GM23338 (cell line): ENCODE results near the gene SCRT2. TPM values are rescaled to one million over a fixed set of nuclear protein-coding genes. Genes with fewer than 3 reads are reported as not detected.

ENCODE experiments used
- ATAC-seq: fragments of 200-7000 bp; cut with Tn5 transposase; 3 replicates; pipeline ENCODE4 v1.9.1; 2020
- DNase-seq: peaks from one replicate; pipeline ENCODE4 v3.0.0-alpha.2; 2015; ENCODE audit warnings: low spot score
- H2AFZ ChIP-seq: fragments of 200-600 bp; sonication (generic); 2 replicates; pipeline ENCODE4 v1.8.0; 2016; ENCODE audit warnings: antibody characterized with exemption, mild to moderate bottlenecking, moderate library complexity
- H3F3A ChIP-seq: fragments of 200-600 bp; sonication (generic); replicated peaks from 2 replicates; pipeline ENCODE4 v1.8.0; 2017; ENCODE audit warnings: antibody characterized with exemption, mixed run types, low read depth
- H3K27ac ChIP-seq: fragments of 200-600 bp; sonication (generic); 2 replicates; pipeline ENCODE4 v1.6.1; 2016; ENCODE audit warnings: low read depth
- H3K27me3 ChIP-seq: fragments of 200-600 bp; sonication (generic); 2 replicates; pipeline ENCODE4 v1.8.0; 2016; ENCODE audit warnings: mild to moderate bottlenecking, mixed run types, moderate library complexity; ENCODE audit not compliant: insufficient read depth
- H3K36me3 ChIP-seq: fragments of 200-600 bp; sonication (generic); 2 replicates; pipeline ENCODE4 v1.8.0; 2016; ENCODE audit warnings: mild to moderate bottlenecking; ENCODE audit not compliant: insufficient read depth
- H3K4me1 ChIP-seq: fragments of 200-600 bp; sonication (generic); 2 replicates; pipeline ENCODE4 v1.8.0; 2016; ENCODE audit warnings: mild to moderate bottlenecking, moderate library complexity; ENCODE audit not compliant: insufficient read depth
- H3K4me2 ChIP-seq: fragments of 200-600 bp; sonication (generic); 2 replicates; pipeline ENCODE4 v1.7.1; 2017; ENCODE audit warnings: mixed run types
- H3K4me3 ChIP-seq: fragments of 200-600 bp; sonication (generic); 2 replicates; pipeline ENCODE4 v1.6.1; 2016; ENCODE audit warnings: mixed run types
- H3K79me2 ChIP-seq: fragments of 200-600 bp; sonication (generic); replicated peaks from 2 replicates; pipeline ENCODE4 v1.8.0; 2017; ENCODE audit warnings: mild to moderate bottlenecking; ENCODE audit not compliant: insufficient read depth
- H3K9me2 ChIP-seq: fragments of 200-600 bp; sonication (generic); 2 replicates; pipeline ENCODE4 v1.8.0; 2017; ENCODE audit not compliant: insufficient read depth
- H4K20me1 ChIP-seq: fragments of 200-600 bp; sonication (generic); replicated peaks from 2 replicates; pipeline ENCODE4 v1.8.0; 2017; ENCODE audit warnings: mild to moderate bottlenecking; ENCODE audit not compliant: insufficient read depth
- H3K27ac Mint-ChIP-seq: 2 replicates; pipeline ENCODE4 v1.8.0; 2020; ENCODE audit warnings: inconsistent platforms, mild to moderate bottlenecking, moderate library complexity, mixed read lengths
- H3K27me3 Mint-ChIP-seq: 3 replicates; pipeline ENCODE4 v1.8.0; 2022; ENCODE audit warnings: low read depth, mild to moderate bottlenecking, moderate library complexity, mixed read lengths, inconsistent platforms; ENCODE audit not compliant: insufficient read depth, poor library complexity
- H3K36me3 Mint-ChIP-seq: 3 replicates; pipeline ENCODE4 v1.8.0; 2021; ENCODE audit warnings: low read depth, mild to moderate bottlenecking, inconsistent platforms, moderate library complexity, mixed read lengths
- H3K4me1 Mint-ChIP-seq: 3 replicates; pipeline ENCODE4 v1.8.0; 2020; ENCODE audit warnings: mild to moderate bottlenecking, inconsistent platforms, mixed read lengths
- H3K4me3 Mint-ChIP-seq: 3 replicates; pipeline ENCODE4 v1.8.0; 2021; ENCODE audit warnings: moderate library complexity, mild to moderate bottlenecking, inconsistent platforms, mixed read lengths
- H3K9me3 Mint-ChIP-seq: 3 replicates; pipeline ENCODE4 v1.8.0; 2020; ENCODE audit warnings: moderate library complexity, mild to moderate bottlenecking, inconsistent platforms, mixed read lengths
- CREB1 ChIP-seq: fragments of 250-450 bp; sonication (Bioruptor Pico); IDR thresholded peaks from 2 replicates; pipeline ENCODE4 v1.5.0; 2020; ENCODE audit warnings: low read depth, mild to moderate bottlenecking, moderate library complexity
- CTCF ChIP-seq, 2 experiments: fragments of 200-600 bp in 1 of 2; sonication (generic) in 1 of 2; conservative IDR thresholded peaks; 2 replicates each; pipeline versions ENCODE4 v1.5.1 to v1.6.1; 2016 to 2017; ENCODE audit warnings: antibody characterized with exemption in 2 of 2, low read depth in 2 of 2, mild to moderate bottlenecking in 2 of 2, moderate library complexity in 1 of 2
- ETS1 ChIP-seq: IDR thresholded peaks from 2 replicates; pipeline ENCODE4 v1.6.1; 2016; ENCODE audit warnings: antibody characterized with exemption
- EZH2 ChIP-seq: fragments of 200-600 bp; sonication (generic); IDR thresholded peaks from one replicate; pipeline ENCODE4 v1.8.0; 2017; ENCODE audit warnings: antibody characterized with exemption, mild to moderate bottlenecking, low read depth; ENCODE audit not compliant: unreplicated experiment
- EZH2phosphoT487 ChIP-seq: fragments of 200-600 bp; sonication (generic); IDR thresholded peaks from one replicate; pipeline ENCODE4 v1.8.1; 2018; ENCODE audit warnings: antibody characterized with exemption; ENCODE audit not compliant: unreplicated experiment
- JUNB ChIP-seq: IDR thresholded peaks from one replicate; pipeline ENCODE4 v1.6.1; 2016; ENCODE audit warnings: antibody characterized with exemption; ENCODE audit not compliant: unreplicated experiment
- NANOG ChIP-seq: IDR thresholded peaks from 2 replicates; pipeline ENCODE4 v1.6.1; 2016; ENCODE audit warnings: antibody characterized with exemption, borderline replicate concordance
- POLR2AphosphoS5 ChIP-seq: IDR thresholded peaks from 2 replicates; pipeline ENCODE4 v1.6.1; 2016; ENCODE audit warnings: antibody characterized with exemption, low read depth
- REST ChIP-seq: IDR thresholded peaks from one replicate; pipeline ENCODE4 v1.6.1; 2018; ENCODE audit warnings: antibody characterized with exemption; ENCODE audit not compliant: unreplicated experiment
- STAT1 ChIP-seq: IDR thresholded peaks from one replicate; pipeline ENCODE4 v1.6.1; 2016; ENCODE audit warnings: antibody characterized with exemption; ENCODE audit not compliant: unreplicated experiment
- ZNF114 ChIP-seq: fragments of 250-450 bp; sonication (Bioruptor Pico); IDR thresholded peaks from 2 replicates; pipeline ENCODE4 v1.5.0; 2020; ENCODE audit warnings: mild to moderate bottlenecking, moderate library complexity
- ZNF331 ChIP-seq: fragments of 250-450 bp; sonication (Bioruptor Pico); IDR thresholded peaks from 2 replicates; pipeline ENCODE4 v1.5.0; 2020; ENCODE audit warnings: low read depth, mild to moderate bottlenecking, moderate library complexity
- ZNF462 ChIP-seq: fragments of 250-450 bp; sonication (Bioruptor Pico); IDR thresholded peaks from 2 replicates; pipeline ENCODE4 v1.5.0; 2020; ENCODE audit warnings: mild to moderate bottlenecking, moderate library complexity
- polyA plus RNA-seq: library from polyadenylated mRNA; unstranded; fragments of >200 nt; fragmentation: Nextera tagmentation; extraction: Ambion mirVana; gene quantifications from 2 replicates; pipeline ENCODE4 v1.2.1, GENCODE V29; 2016
- total RNA-seq: library from RNA; depleted of rRNA; stranded (reverse); fragments of >200 nt; shearing (Covaris generic); gene quantifications from 2 replicates; pipeline ENCODE4 v1.2.3, GENCODE V29; 2014

The SCRT2 gene
- total and polyA plus RNA-seq, 2 experiments from 2014 or later, result 0.31 TPM; not detected in 1

- H4K20me1 ChIP-seq, result no peaks in the 10 kb centered on the region; the same call in 1 of the 2 replicates
- H3K4me2 ChIP-seq, result no peak overlapping the region
- H3F3A ChIP-seq, result peaks cover 15% of the 10 kb centered on the region; the same call in 1 of the 2 replicates
- no peak overlapping the region for H3K4me3 ChIP-seq
- H3K79me2 ChIP-seq, result no peaks in the 10 kb centered on the region
- H3K27me3 ChIP-seq, result no peaks in the 10 kb centered on the region
- 0 out of 2 replicates have a peak, but pooled peaks cover 4% of the 10 kb centered on the region for H3K4me1 ChIP-seq
- TF ChIP-seq STAT1 (no peak), ETS1 (no peak), EZH2 (no peak), CREB1 (no peak), ZNF331 (CRISPR knock-in tag) (no peak), CTCF (conservative IDR thresholded peaks at IDR 0.05; ENCODE audit: low read depth in 2 of 2) (no peak), EZH2phosphoT487 (no peak), REST (no peak), NANOG (no peak), JUNB (no peak), ZNF114 (CRISPR knock-in tag) (no peak), ZNF462 (CRISPR knock-in tag) (no peak), POLR2AphosphoS5 (no peak)
- peaks cover 11% of the 10 kb centered on the region for H3K4me1 Mint-ChIP-seq
- H3K36me3 ChIP-seq, result no peaks in the 10 kb centered on the region
- peaks cover 22% of the 10 kb centered on the region for H3K27me3 Mint-ChIP-seq
- no peaks in the 10 kb centered on the region for H3K9me2 ChIP-seq
- H3K27ac Mint-ChIP-seq, result no peak overlapping the region
- peaks cover 13% of the 10 kb centered on the region; the same call in 2 of the 3 replicates for H3K9me3 Mint-ChIP-seq
- no peak overlapping the region for H2AFZ ChIP-seq
- ATAC-seq (no peak), DNase-seq (no peak)
- H3K4me3 Mint-ChIP-seq, result no peak overlapping the region
- H3K36me3 Mint-ChIP-seq, result peaks cover 33% of the 10 kb centered on the region
- H3K27ac ChIP-seq, result no peak overlapping the region
These were observed 30.8 kb downstream of the SCRT2 start for GRCh38 chr20:644692-645317.
